Right ventricle myocardium inferior (tissue), 1 donor: Measurements from ENCODE around the gene FMNL2. TPM values are rescaled to one million over a fixed set of nuclear protein-coding genes. Genes with fewer than 3 reads are reported as not detected.
A peak's percentile ranks its signal among the peaks of the same experiment; 100 is the strongest.

Experiments used
- ATAC-seq: fragments of 200-7000 bp; cut with Tn5 transposase; one replicate; pipeline ENCODE4 v1.9.1; 2020; ENCODE audit warnings: mild to moderate bottlenecking, moderate library complexity
- DNase-seq: peaks from one replicate; pipeline ENCODE4 v3.0.0; 2021; ENCODE audit errors: missing footprints
- intact Hi-C: fragments of 100-400 bp; cut with DNase I; formaldehyde crosslinking; loops from one replicate; pipeline ENCODE4 v1.11.0; 2022
- total RNA-seq: library from RNA; stranded (reverse); fragmentation: NEBNext Ultra II Directional; extraction: Animal tissue kit (Norgen Biotek cat#: 25700); gene quantifications from one replicate; pipeline ENCODE4 v1.2.1, GENCODE V29; 2021
- donor health status: DM: no; HTN: yes; CAD: no; lungs with severe emphysema.

FMNL2 gene
- total RNA-seq, 1 donor from 2014 or later: 7.2 TPM

- DNase-seq: no peak
- intact Hi-C loops: no loop called here
- ATAC-seq: no peak
These were observed 231.7 kb downstream of the FMNL2 start for GRCh38 chr2:152566728-152567069.

GRCh38 chr2:152568531-152568930, 233.6 kb downstream of the FMNL2 start:
- DNase-seq (no peak), ATAC-seq (no peak)
- intact Hi-C loops: no loop called here

GRCh38 chr2:152569186-152569585, 234.2 kb downstream of the FMNL2 start:
- DNase-seq: no peak
- ATAC-seq: no peak
- intact Hi-C loops: no loop called here

GRCh38 chr2:152571048-152571766, 236.2 kb downstream of the FMNL2 start:
- no peak for DNase-seq
- ATAC-seq: peak; percentile 96

GRCh38 chr2:152572031-152572430, 237.1 kb downstream of the FMNL2 start:
- DNase-seq (no peak), ATAC-seq (no peak)
- intact Hi-C loops: no loop called here

More at GRCh38 chr2:152571048-152571766, 236.2 kb downstream of the FMNL2 start:
- intact Hi-C loops: no loop called here

GRCh38 chr2:152573168-152573567, 238.2 kb downstream of the FMNL2 start:
- intact Hi-C loops: no loop called here
- DNase-seq (no peak), ATAC-seq (no peak)

- DNase-seq: no peak
- no peak for ATAC-seq
- intact Hi-C loops: no loop called here
These were observed 242.6 kb downstream of the FMNL2 start for GRCh38 chr2:152577579-152577978.

- ATAC-seq: no peak
- no peak for DNase-seq
- intact Hi-C loops: no loop called here
These were observed 243.6 kb downstream of the FMNL2 start for GRCh38 chr2:152578573-152578972.

GRCh38 chr2:152580714-152581113, 245.7 kb downstream of the FMNL2 start:
- intact Hi-C loops: no loop called here
- no peak for ATAC-seq
- no peak for DNase-seq

GRCh38 chr2:152581360-152581759, 246.4 kb downstream of the FMNL2 start:
- intact Hi-C loops: no loop called here
- ATAC-seq: no peak
- DNase-seq: no peak

- DNase-seq: no peak
- intact Hi-C loops: no loop called here
- no peak for ATAC-seq
These were observed 247.1 kb downstream of the FMNL2 start for GRCh38 chr2:152582081-152582480.

GRCh38 chr2:152583512-152584229, 248.7 kb downstream of the FMNL2 start:
- intact Hi-C loops: no loop called here
- ATAC-seq: no peak

GRCh38 chr2:152584301-152584700, 249.3 kb downstream of the FMNL2 start:
- no peak for DNase-seq
- ATAC-seq: peak; percentile 37
- intact Hi-C loops: no loop called here

More at GRCh38 chr2:152583512-152584229, 248.7 kb downstream of the FMNL2 start:
- no peak for DNase-seq

GRCh38 chr2:152585830-152586484, 251.0 kb downstream of the FMNL2 start:
- intact Hi-C loops: no loop called here
- ATAC-seq (peak; percentile 59), DNase-seq (no peak)

GRCh38 chr2:152587187-152587947, 252.4 kb downstream of the FMNL2 start:
- ATAC-seq (no peak), DNase-seq (no peak)
- intact Hi-C loops: no loop called here

GRCh38 chr2:152588998-152589397, 254.0 kb downstream of the FMNL2 start:
- intact Hi-C loops: no loop called here
- no peak for DNase-seq
- ATAC-seq: no peak

GRCh38 chr2:152594022-152594766, 259.2 kb downstream of the FMNL2 start:
- ATAC-seq: peak; percentile 84
- intact Hi-C loops: no loop called here
- no peak for DNase-seq

GRCh38 chr2:152594792-152595191, 259.8 kb downstream of the FMNL2 start:
- DNase-seq (no peak), ATAC-seq (peak; percentile 89)
- intact Hi-C loops: no loop called here
